Spleen (tissue), 11 donors: ENCODE data around the gene SRPK2. TPM values are rescaled to one million over a fixed set of nuclear protein-coding genes. Genes with fewer than 3 reads are reported as not detected.

Experiments used
- DNase-seq: peaks from one replicate; pipeline ENCODE4 v3.0.0-alpha.2; 2020
- H3K27ac ChIP-seq, 8 donors: fragments of 200-600 bp; sonication (generic) in 7 of 8; 1 replicate in 4 of 8; 2 replicates in 4 of 8; pipeline versions ENCODE4 v1.5.0 to v1.8.0; 2016 to 2021; ENCODE audit warnings: inconsistent platforms in 4 of 8, mild to moderate bottlenecking in 4 of 8, moderate library complexity in 1 of 8
- H3K27me3 ChIP-seq, 7 donors: fragments of 200-600 bp; sonication (generic) in 6 of 7; replicated peaks in 1 of 7; 1 replicate in 4 of 7; 2 replicates in 3 of 7; pipeline versions ENCODE4 v1.5.0 to v1.8.0; 2016 to 2021; ENCODE audit warnings: inconsistent platforms in 3 of 7, mild to moderate bottlenecking in 1 of 7
- H3K36me3 ChIP-seq, 6 donors: fragments of 200-600 bp; sonication (generic) in 5 of 6; 1 replicate in 4 of 6; 2 replicates in 2 of 6; pipeline versions ENCODE4 v1.5.0 to v1.8.0; 2016 to 2021; ENCODE audit warnings: inconsistent platforms in 2 of 6
- H3K4me1 ChIP-seq, 6 donors: fragments of 200-600 bp; sonication (generic) in 5 of 6; 1 replicate in 3 of 6; 2 replicates in 3 of 6; pipeline versions ENCODE4 v1.5.0 to v1.8.0; 2016 to 2021; ENCODE audit warnings: inconsistent platforms in 3 of 6
- H3K4me3 ChIP-seq, 8 donors: fragments of 200-600 bp; sonication (generic) in 7 of 8; 1 replicate in 4 of 8; 2 replicates in 4 of 8; pipeline versions ENCODE4 v1.5.0 to v1.8.0; 2016 to 2021; ENCODE audit warnings: inconsistent platforms in 4 of 8, mild to moderate bottlenecking in 4 of 8, moderate library complexity in 2 of 8
- H3K9me3 ChIP-seq, 8 donors: fragments of 200-600 bp; sonication (generic) in 7 of 8; 1 replicate in 4 of 8; 2 replicates in 4 of 8; pipeline versions ENCODE4 v1.5.0 to v1.8.0; 2016 to 2021; ENCODE audit warnings: inconsistent platforms in 4 of 8
- POLR2A ChIP-seq, 3 donors: fragments of 450-650 bp; IDR thresholded peaks; one replicate each; pipeline ENCODE4 v1.5.1; 2017; ENCODE audit warnings: antibody characterized with exemption in 3 of 3, mild to moderate bottlenecking in 1 of 3
- POLR2AphosphoS5 ChIP-seq, 3 donors: sonication (generic); formaldehyde crosslinking; IDR thresholded peaks; one replicate each; pipeline ENCODE4 v1.5.1; 2017; ENCODE audit warnings: antibody characterized with exemption in 3 of 3
- WGBS, 5 donors: extraction: QIAGEN DNeasy Blood & Tissue Kit in 3 of 5; methylation state at CpG; one replicate each; pipeline versions ENCODE4 v1.1.5 to v1.1.7; 2013 to 2018; 5-methylcytosine and 5-hydroxymethylcytosine counted together
- intact Hi-C: fragments of 100-400 bp; cut with DNase I; formaldehyde crosslinking; loops from one replicate; pipeline ENCODE4 v1.15.0; 2023; ENCODE audit warnings: low total_unique reads
- polyA plus RNA-seq, 3 donors: library from polyadenylated mRNA; stranded (reverse); fragments of 200-250 nt; gene quantifications; one replicate each; pipeline ENCODE4 v1.2.1, GENCODE V29; 2013
- total RNA-seq, 7 donors: library from RNA; depleted of rRNA in 3 of 7; stranded (reverse); fragments of >200 nt in 3 of 7; fragmentation: NEBNext Ultra II Directional in 4 of 7; extraction: Animal tissue kit (Norgen Biotek cat#: 25700) in 4 of 7; gene quantifications; one replicate each; pipeline versions ENCODE4 v1.1.0 to v1.2.1, GENCODE V29; 2016 to 2021
- TF ChIP-seq, protein P1 (sequence below), 11 experiments: fragments of 200-600 bp in 7 of 11; fragments of 450-650 bp in 4 of 11; sonication (generic) in 4 of 11; IDR thresholded peaks in 8 of 11; conservative IDR thresholded peaks in 3 of 11; 1 replicate in 7 of 11; 2 replicates in 4 of 11; pipeline versions ENCODE4 v1.4.0 to v1.8.0; 2016 to 2021; ENCODE audit warnings: antibody characterized with exemption in 11 of 11, inconsistent platforms in 4 of 11, mild to moderate bottlenecking in 1 of 11
- donor health status: healthy with polysubstance abuse.
- donor health status: DM: no; HTN: no; CAD: no; lungs with moderate emphysema.
- donor health status: DM: no; HTN: no; CAD: no.
- donor health status: Bipolar disorder and iron deficiency.
- donor health status: healthy.
- donor health status: DM: no; HTN: no; CAD: no.
- donor health status: DM: yes; HTN: yes; CAD: no.

Gene SRPK2
- total and polyA plus RNA-seq, 10 donors: 9.6 to 60.3 (median 46.2) TPM

DNA sequence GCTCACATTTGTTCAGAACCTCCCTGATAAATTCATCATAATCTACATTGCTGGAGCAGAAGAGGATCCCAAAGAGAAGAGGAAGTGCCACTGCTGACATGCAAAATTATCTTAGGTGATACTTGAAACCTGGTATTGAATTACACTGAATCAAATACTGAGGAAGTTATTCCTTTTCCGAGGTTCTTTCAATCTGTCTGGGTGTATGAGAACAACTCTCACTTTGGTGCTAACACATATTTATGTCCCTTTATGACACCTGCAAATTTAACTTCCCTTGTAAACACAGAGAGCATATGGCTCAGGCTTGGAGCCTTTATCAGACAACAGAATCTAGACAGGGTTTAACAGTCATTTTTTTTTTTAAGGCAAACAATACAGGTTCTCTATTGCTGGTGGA is 131.4 kb downstream of the SRPK2 start:
- intact Hi-C loops: no loop called here
- 0 to 9% (median 7%) methylated on average over 1 of the region's 1 CpG for WGBS, 5 donors
- no peak for DNase-seq

DNA sequence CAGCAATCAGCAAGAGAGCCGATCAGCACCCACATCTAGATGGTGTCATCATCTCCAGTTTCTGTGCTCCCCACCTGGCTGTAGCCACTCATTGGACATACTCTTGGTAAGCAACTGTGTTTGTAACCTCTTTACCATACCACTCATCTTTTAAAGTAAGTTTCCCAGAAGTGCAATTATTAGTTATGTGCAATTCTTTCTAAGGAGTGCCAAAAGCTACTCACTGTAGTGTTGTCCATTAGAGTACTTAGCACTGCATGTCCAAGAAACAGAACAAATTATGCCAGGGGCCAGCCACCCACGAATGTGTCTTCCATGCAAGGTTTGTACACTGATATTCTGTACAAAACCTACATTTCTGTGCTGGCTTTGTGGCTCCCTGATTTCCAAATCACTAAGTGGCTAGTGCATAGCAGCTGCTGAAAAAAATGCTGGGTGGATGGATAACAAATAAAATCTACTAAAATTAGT is 131.9 kb downstream of the SRPK2 start:
- no peak overlapping the region for H3K27ac ChIP-seq
- peaks cover 8 to 62% (median 25%) of the 10 kb centered on the region in 6 donors for H3K4me1 ChIP-seq
- TF ChIP-seq, protein P1, sequence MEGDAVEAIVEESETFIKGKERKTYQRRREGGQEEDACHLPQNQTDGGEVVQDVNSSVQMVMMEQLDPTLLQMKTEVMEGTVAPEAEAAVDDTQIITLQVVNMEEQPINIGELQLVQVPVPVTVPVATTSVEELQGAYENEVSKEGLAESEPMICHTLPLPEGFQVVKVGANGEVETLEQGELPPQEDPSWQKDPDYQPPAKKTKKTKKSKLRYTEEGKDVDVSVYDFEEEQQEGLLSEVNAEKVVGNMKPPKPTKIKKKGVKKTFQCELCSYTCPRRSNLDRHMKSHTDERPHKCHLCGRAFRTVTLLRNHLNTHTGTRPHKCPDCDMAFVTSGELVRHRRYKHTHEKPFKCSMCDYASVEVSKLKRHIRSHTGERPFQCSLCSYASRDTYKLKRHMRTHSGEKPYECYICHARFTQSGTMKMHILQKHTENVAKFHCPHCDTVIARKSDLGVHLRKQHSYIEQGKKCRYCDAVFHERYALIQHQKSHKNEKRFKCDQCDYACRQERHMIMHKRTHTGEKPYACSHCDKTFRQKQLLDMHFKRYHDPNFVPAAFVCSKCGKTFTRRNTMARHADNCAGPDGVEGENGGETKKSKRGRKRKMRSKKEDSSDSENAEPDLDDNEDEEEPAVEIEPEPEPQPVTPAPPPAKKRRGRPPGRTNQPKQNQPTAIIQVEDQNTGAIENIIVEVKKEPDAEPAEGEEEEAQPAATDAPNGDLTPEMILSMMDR (IDR thresholded peaks at IDR 0.05 in 8 of 11, conservative IDR thresholded peaks at IDR 0.05 in 3 of 11): no peak
- TF ChIP-seq POLR2AphosphoS5 (IDR thresholded peaks at IDR 0.05): no peak
- no peak for TF ChIP-seq POLR2A (IDR thresholded peaks at IDR 0.05)
- DNase-seq: no peak
- no peaks in the 10 kb centered on the region for H3K36me3 ChIP-seq
- no peaks in the 10 kb centered on the region for H3K27me3 ChIP-seq
- peaks cover 0 to 19% (median 10%) of the 10 kb centered on the region in 8 donors for H3K9me3 ChIP-seq
- 67 to 87% (median 80%) methylated on average over 2 of the region's 2 CpGs for WGBS, 5 donors
- intact Hi-C loops: no loop called here
- H3K4me3 ChIP-seq: no peak overlapping the region

More for the DNA sequence above, 131.4 kb downstream of the SRPK2 start:
- Histone ChIP-seq H3K9me3 (peaks cover 0 to 19% (median 10%) of the 10 kb centered on the region in 8 donors), H3K27ac (no peak overlapping the region), H3K4me1 (peaks cover 8 to 62% (median 24%) of the 10 kb centered on the region in 6 donors), H3K27me3 (no peaks in the 10 kb centered on the region), H3K4me3 (no peak overlapping the region), H3K36me3 (no peaks in the 10 kb centered on the region)
- TF ChIP-seq, protein P1 (IDR thresholded peaks at IDR 0.05 in 8 of 11, conservative IDR thresholded peaks at IDR 0.05 in 3 of 11): no peak
- no peak for TF ChIP-seq POLR2AphosphoS5 (IDR thresholded peaks at IDR 0.05)
- no peak for TF ChIP-seq POLR2A (IDR thresholded peaks at IDR 0.05)

DNA sequence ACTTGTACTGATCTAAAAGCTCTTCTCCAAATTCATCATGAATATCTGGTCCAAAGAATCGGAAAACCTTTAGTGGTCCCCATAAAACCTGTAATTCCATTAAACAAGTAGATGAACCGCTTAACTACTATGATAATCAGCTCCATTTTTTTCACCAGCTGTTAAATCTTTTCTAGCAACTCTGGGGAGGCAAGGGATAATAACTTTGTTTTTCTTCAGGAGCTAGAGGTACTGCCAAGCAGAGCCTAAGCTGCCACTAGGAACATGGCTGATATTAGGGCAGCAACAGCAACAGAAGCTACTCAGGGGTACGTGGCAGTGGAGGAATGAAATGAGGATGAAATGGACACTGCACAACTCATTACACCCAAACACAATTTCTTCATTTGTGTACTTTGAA is 138.0 kb downstream of the SRPK2 start:
- DNase-seq: no peak
- Histone ChIP-seq H3K27ac (no peak overlapping the region), H3K36me3 (no peaks in the 10 kb centered on the region), H3K9me3 (no peaks in the 10 kb centered on the region), H3K27me3 (no peaks in the 10 kb centered on the region), H3K4me3 (no peak overlapping the region), H3K4me1 (peaks cover 0 to 67% (median 24%) of the 10 kb centered on the region in 6 donors)
- TF ChIP-seq POLR2AphosphoS5 (IDR thresholded peaks at IDR 0.05) (no peak), POLR2A (IDR thresholded peaks at IDR 0.05) (no peak)
- TF ChIP-seq, protein P1 (IDR thresholded peaks at IDR 0.05 in 8 of 11, conservative IDR thresholded peaks at IDR 0.05 in 3 of 11): no peak
- 93 to 97% (median 95%) methylated on average over 3 of the region's 3 CpGs for WGBS, 5 donors
- intact Hi-C loops: no loop called here

DNA sequence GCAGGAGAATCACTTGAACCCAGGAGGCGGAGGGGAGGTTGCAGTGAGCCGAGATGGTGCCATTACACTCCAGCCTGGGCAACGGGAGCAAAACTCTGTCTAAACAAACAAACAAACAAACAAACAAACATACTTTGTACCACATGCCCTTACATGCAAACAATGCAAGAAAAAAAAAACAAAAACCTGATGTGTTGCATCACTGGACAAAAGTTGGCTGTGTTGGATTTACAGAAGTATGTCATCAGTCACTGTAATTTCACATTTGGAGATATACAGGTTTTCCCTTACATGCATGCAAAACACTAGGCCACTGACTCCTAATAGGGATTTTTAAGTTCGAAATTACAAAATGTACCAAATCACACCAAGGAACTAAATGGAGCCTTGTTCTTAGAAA is 138.5 kb downstream of the SRPK2 start:
- no peak overlapping the region for H3K4me3 ChIP-seq
- no peaks in the 10 kb centered on the region for H3K9me3 ChIP-seq
- intact Hi-C loops: no loop called here
- H3K4me1 ChIP-seq: peaks cover 0 to 70% (median 25%) of the 10 kb centered on the region in 6 donors
- DNase-seq: no peak
- H3K27me3 ChIP-seq: no peaks in the 10 kb centered on the region
- 96 to 99% (median 96%) methylated on average over 4 of the region's 4 CpGs for WGBS, 5 donors
- H3K27ac ChIP-seq: no peak overlapping the region
- TF ChIP-seq POLR2A (IDR thresholded peaks at IDR 0.05): no peak
- TF ChIP-seq, protein P1 (IDR thresholded peaks at IDR 0.05 in 8 of 11, conservative IDR thresholded peaks at IDR 0.05 in 3 of 11): no peak
- TF ChIP-seq POLR2AphosphoS5 (IDR thresholded peaks at IDR 0.05): no peak
- H3K36me3 ChIP-seq: no peaks in the 10 kb centered on the region
